Ascending aorta (tissue), 2 donors: ENCODE results near the gene LCA5L. TPM values are rescaled to one million over a fixed set of nuclear protein-coding genes. Genes with fewer than 3 reads are reported as not detected.
A peak's percentile ranks its signal among the peaks of the same experiment; 100 is the strongest.

ENCODE experiments used
- DNase-seq, 2 donors: peaks; one replicate each; pipeline ENCODE4 v3.0.0-alpha.2; 2019; ENCODE audit warnings: low spot score in 2 of 2
- H3K27ac ChIP-seq, 2 donors: fragments of 200-600 bp; sonication (generic); one replicate each; pipeline ENCODE4 v1.5.1; 2016 to 2017; ENCODE audit warnings: mild to moderate bottlenecking in 1 of 2
- H3K27me3 ChIP-seq: fragments of 200-600 bp; sonication (generic); one replicate; pipeline ENCODE4 v1.5.1; 2017
- H3K36me3 ChIP-seq, 2 donors: fragments of 200-600 bp; sonication (generic); one replicate each; pipeline ENCODE4 v1.5.1; 2016
- H3K4me1 ChIP-seq, 2 donors: fragments of 200-600 bp; sonication (generic); one replicate each; pipeline ENCODE4 v1.5.1; 2016 to 2017; ENCODE audit warnings: mild to moderate bottlenecking in 1 of 2
- H3K4me3 ChIP-seq, 2 donors: fragments of 200-600 bp; sonication (generic); one replicate each; pipeline ENCODE4 v1.5.1; 2016 to 2017; ENCODE audit warnings: mild to moderate bottlenecking in 1 of 2
- H3K9me3 ChIP-seq, 2 donors: fragments of 200-600 bp; sonication (generic); one replicate each; pipeline ENCODE4 v1.5.1; 2016
- CTCF ChIP-seq, 3 experiments: fragments of 200-600 bp in 2 of 3; fragments of 450-650 bp in 1 of 3; sonication (generic) in 2 of 3; IDR thresholded peaks; one replicate each; pipeline ENCODE4 v1.5.1; 2016 to 2019; ENCODE audit warnings: antibody characterized with exemption in 3 of 3, mild to moderate bottlenecking in 1 of 3, moderate library complexity in 1 of 3
- intact Hi-C: fragments of 100-400 bp; cut with DNase I; formaldehyde crosslinking; loops from one replicate; pipeline ENCODE4 v1.15.1; 2023
- total RNA-seq: library from RNA; depleted of rRNA; stranded (reverse); fragments of >200 nt; gene quantifications from one replicate; pipeline ENCODE4 v1.1.0, GENCODE V29; 2016

Gene LCA5L
- total RNA-seq, 1 donor from 2014 or later, result not detected

DNA sequence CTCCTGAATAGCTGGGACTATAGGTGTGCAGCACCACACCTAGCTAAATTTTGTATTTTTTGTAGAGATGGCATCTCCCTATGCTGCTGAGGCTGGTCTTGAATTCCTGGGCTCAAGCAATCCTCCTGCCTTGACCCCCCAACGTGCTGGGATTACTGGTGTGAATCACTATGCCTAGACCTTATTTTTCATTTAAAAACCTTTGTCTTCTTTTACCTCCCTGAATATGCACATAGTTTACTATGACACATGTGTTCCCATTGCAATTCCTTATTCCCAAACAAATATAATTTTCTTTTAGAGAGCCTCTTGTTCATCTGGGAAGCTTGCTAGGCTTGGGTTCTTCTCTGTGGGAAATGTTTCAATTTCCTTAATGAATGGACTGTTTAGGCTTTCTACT lies 23.0 kb upstream of the LCA5L start:
- Histone ChIP-seq H3K27ac (no peak overlapping the region), H3K9me3 (no peaks in the 10 kb centered on the region), H3K27me3 (no peaks in the 10 kb centered on the region), H3K4me3 (no peak overlapping the region), H3K4me1 (no peaks in the 10 kb centered on the region), H3K36me3 (peaks cover 0 to 3% of the 10 kb centered on the region in 2 donors)
- no peak for TF ChIP-seq CTCF (IDR thresholded peaks at IDR 0.05)
- no peak for DNase-seq
- intact Hi-C loops, result no loop called here

- no peak for TF ChIP-seq CTCF (IDR thresholded peaks at IDR 0.05)
- no peak overlapping the region for H3K27ac ChIP-seq
- no peaks in the 10 kb centered on the region for H3K4me1 ChIP-seq
- H3K27me3 ChIP-seq, result no peaks in the 10 kb centered on the region
- H3K4me3 ChIP-seq, result no peak overlapping the region
- H3K9me3 ChIP-seq, result no peaks in the 10 kb centered on the region
- no peak for DNase-seq
- intact Hi-C loops, result no loop called here
- peaks cover 0 to 3% of the 10 kb centered on the region in 2 donors for H3K36me3 ChIP-seq
These were observed 22.2 kb upstream of the LCA5L start for GRCh38 chr21:39467746-39468145.

- no peak for TF ChIP-seq CTCF (IDR thresholded peaks at IDR 0.05)
- DNase-seq, result no peak
- no peaks in the 10 kb centered on the region for H3K4me1 ChIP-seq
- peaks cover 0 to 3% of the 10 kb centered on the region in 2 donors for H3K36me3 ChIP-seq
- no peaks in the 10 kb centered on the region for H3K9me3 ChIP-seq
- no peak overlapping the region for H3K27ac ChIP-seq
- no peak overlapping the region for H3K4me3 ChIP-seq
- H3K27me3 ChIP-seq, result no peaks in the 10 kb centered on the region
- intact Hi-C loops, result no loop called here
These were observed 21.0 kb upstream of the LCA5L start for GRCh38 chr21:39466584-39466983.

DNA sequence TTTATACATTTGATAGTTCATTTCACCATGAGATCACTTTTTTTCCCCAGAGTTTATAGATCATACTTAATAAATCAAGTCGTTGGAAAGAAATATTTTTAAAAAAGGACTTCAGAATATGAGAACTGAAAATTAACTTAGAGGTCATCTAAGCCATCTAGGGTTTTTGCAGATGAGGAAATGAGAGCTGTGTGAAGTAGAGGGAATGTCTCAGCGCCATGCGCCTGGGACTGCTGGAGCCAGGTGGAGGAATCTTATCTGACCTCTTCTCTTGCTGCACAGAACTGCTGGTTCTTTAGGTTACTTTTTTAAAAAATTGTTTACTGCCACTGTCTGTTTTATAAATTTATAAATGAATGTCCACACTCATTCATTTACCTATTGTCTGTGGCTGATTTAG lies 17.7 kb upstream of the LCA5L start:
- no peak for TF ChIP-seq CTCF (IDR thresholded peaks at IDR 0.05)
- Histone ChIP-seq H3K4me3 (no peak overlapping the region), H3K4me1 (no peaks in the 10 kb centered on the region), H3K36me3 (peaks cover 0 to 3% of the 10 kb centered on the region in 2 donors), H3K9me3 (no peaks in the 10 kb centered on the region), H3K27me3 (no peaks in the 10 kb centered on the region), H3K27ac (no peak overlapping the region)
- DNase-seq, result no peak
- intact Hi-C loops, result no loop called here

- TF ChIP-seq CTCF (IDR thresholded peaks at IDR 0.05), result no peak
- Histone ChIP-seq H3K4me1 (no peaks in the 10 kb centered on the region), H3K9me3 (no peaks in the 10 kb centered on the region), H3K4me3 (no peak overlapping the region), H3K27me3 (no peaks in the 10 kb centered on the region), H3K27ac (no peak overlapping the region), H3K36me3 (peaks cover 0 to 3% of the 10 kb centered on the region in 2 donors)
- no peak for DNase-seq
- intact Hi-C loops, result no loop called here
These were observed 15.8 kb upstream of the LCA5L start for GRCh38 chr21:39461419-39461818.

GRCh38 chr21:39456665-39457064 lies 11.1 kb upstream of the LCA5L start:
- Histone ChIP-seq H3K9me3 (no peaks in the 10 kb centered on the region), H3K27ac (peak overlapping the region; percentile 27 to 90), H3K4me3 (peak overlapping the region in 1 of 2 donors; percentile 33), H3K27me3 (no peaks in the 10 kb centered on the region), H3K36me3 (no peaks in the 10 kb centered on the region), H3K4me1 (peaks cover 0 to 7% of the 10 kb centered on the region in 2 donors)
- no peak for TF ChIP-seq CTCF (IDR thresholded peaks at IDR 0.05)
- intact Hi-C loops, result no loop called here
- no peak for DNase-seq
